ENCODE data around the gene ADCY6.

Gene ADCY6

GRCh38 chr12:48717252-48717695 lies 71.6 kb downstream of the ADCY6 start:
- peak overlapping the region; percentile 69 for H3K4me3 ChIP-seq (ENCODE audit: low read depth, low read length)
- peak; percentile 25 for DNase-seq (ENCODE audit: low read depth)
- TF ChIP-seq CTCF (conservative IDR thresholded peaks at IDR 0.05; ENCODE audit: low read depth, low read length) = no peak

- peak; percentile 100 for DNase-seq (ENCODE audit: low read depth)
- peak within 1 kb of the TSS; percentile 69 for H3K4me3 ChIP-seq (ENCODE audit: low read depth, low read length)
- peak; percentile 55 for TF ChIP-seq CTCF (conservative IDR thresholded peaks at IDR 0.05; ENCODE audit: low read depth, low read length)
These were observed 72.2 kb downstream of the ADCY6 start, which contains the start of gene CCNT1 for GRCh38 chr12:48716493-48717251. TSS of gene CCNT1 (minus strand) at chr12:48716707. CDS start at chr12:48716675, 32 bp downstream.
